K562 (cell line): ENCODE measurements around the gene CLNK. TPM values are rescaled to one million over a fixed set of nuclear protein-coding genes. Genes with fewer than 3 reads are reported as not detected.

Experiments
- CBFA2T2 ChIP-seq: fragments of 450-650 bp; conservative IDR thresholded peaks from 2 replicates; pipeline ENCODE4 v1.6.1; 2017; ENCODE audit warnings: mild to moderate bottlenecking
- CBX8 ChIP-seq: fragments of 200-600 bp; sonication (generic); IDR thresholded peaks from 2 replicates; pipeline ENCODE4 v1.6.1; 2012; ENCODE audit warnings: borderline replicate concordance, mixed run types, low read depth, mild to moderate bottlenecking, moderate library complexity, mixed read lengths, low read length, control low read depth, inconsistent platforms; ENCODE audit not compliant: poor library complexity, severe bottlenecking; ENCODE audit errors: extremely low read depth
- CCNT2 ChIP-seq: IDR thresholded peaks from 2 replicates; pipeline ENCODE4 v1.6.1; 2011; ENCODE audit warnings: borderline replicate concordance, low read depth, mild to moderate bottlenecking, moderate library complexity, mixed read lengths, low read length; ENCODE audit not compliant: insufficient read length; ENCODE audit errors: extremely low read depth
- GTF2E2 ChIP-seq: fragments of 200-800 bp; sonication (Bioruptor generic); IDR thresholded peaks from 2 replicates; pipeline ENCODE4 v1.6.1; 2016; ENCODE audit warnings: missing genetic modification characterization, missing compliant biosample characterization
- HOMEZ ChIP-seq: fragments of 250-450 bp; sonication (Bioruptor Pico); IDR thresholded peaks from 2 replicates; pipeline ENCODE4 v1.4.0; 2020; ENCODE audit warnings: mild to moderate bottlenecking, moderate library complexity
- IRF2 ChIP-seq: sonication (generic); formaldehyde crosslinking; IDR thresholded peaks from 2 replicates; pipeline ENCODE4 v1.8.1; 2022; ENCODE audit warnings: mild to moderate bottlenecking, missing genetic modification reagents
- MEIS2 ChIP-seq: fragments of 450-650 bp; IDR thresholded peaks from 2 replicates; pipeline ENCODE4 v1.6.1; 2014; ENCODE audit warnings: mild to moderate bottlenecking; ENCODE audit not compliant: partially characterized antibody
- NFIX ChIP-seq: fragments of 250-450 bp; sonication (Bioruptor Pico); IDR thresholded peaks from 2 replicates; pipeline ENCODE4 v1.4.0; 2020; ENCODE audit warnings: low read depth, mild to moderate bottlenecking, moderate library complexity
- NONO ChIP-seq, 2 experiments: fragments of 200-400 bp in 1 of 2; fragments of 450-650 bp in 1 of 2; formaldehyde crosslinking in 1 of 2; IDR thresholded peaks; 2 replicates each; pipeline ENCODE4 v1.6.1; 2017; ENCODE audit warnings: low read depth in 2 of 2, mild to moderate bottlenecking in 2 of 2, moderate library complexity in 2 of 2, low read length in 1 of 2
- PBX2 ChIP-seq, 2 experiments: IDR thresholded peaks in 1 of 2; conservative IDR thresholded peaks in 1 of 2; 2 replicates each; pipeline ENCODE4 v1.6.1; 2016; ENCODE audit warnings: low read depth in 2 of 2, mild to moderate bottlenecking in 1 of 2, missing compliant biosample characterization in 1 of 2, missing genetic modification characterization in 1 of 2, moderate library complexity in 1 of 2
- RBM22 ChIP-seq: fragments of 200-400 bp; formaldehyde crosslinking; IDR thresholded peaks from 2 replicates; pipeline ENCODE4 v1.6.1; 2018; ENCODE audit warnings: low read length, low read depth; ENCODE audit not compliant: poor library complexity, severe bottlenecking
- SIN3B ChIP-seq: fragments of 450-650 bp; IDR thresholded peaks from 2 replicates; pipeline ENCODE4 v1.6.1; 2017; ENCODE audit warnings: low read depth, mild to moderate bottlenecking, moderate library complexity
- SMARCE1 ChIP-seq: fragments of 450-650 bp; IDR thresholded peaks from 2 replicates; pipeline ENCODE4 v1.7.1; 2016; ENCODE audit warnings: mild to moderate bottlenecking
- TAL1 ChIP-seq: fragments of 450-650 bp; IDR thresholded peaks from 2 replicates; pipeline ENCODE4 v1.6.1; 2016; ENCODE audit warnings: mild to moderate bottlenecking
- USF2 ChIP-seq: sonication (generic); formaldehyde crosslinking; IDR thresholded peaks from 2 replicates; pipeline ENCODE4 v1.5.0; 2020; ENCODE audit warnings: missing genetic modification reagents
- ZBTB12 ChIP-seq: fragments of 250-450 bp; sonication (Bioruptor Pico); IDR thresholded peaks from 2 replicates; pipeline ENCODE4 v1.4.0; 2020
- ZBTB33 ChIP-seq: sonication (generic); formaldehyde crosslinking; IDR thresholded peaks from 2 replicates; pipeline ENCODE4 v1.8.1; 2023; ENCODE audit warnings: mild to moderate bottlenecking, missing genetic modification reagents
- polyA plus RNA-seq, 8 experiments: library from polyadenylated mRNA; depleted of rRNA in 4 of 8; stranded (reverse) in 5 of 8; unstranded in 3 of 8; fragments of >200 nt; fragmentation: Nextera tagmentation in 2 of 8; fragmentation: Illumina TruSeq in 1 of 8; extraction: Ambion mirVana in 2 of 8; extraction: Trizol in 1 of 8; gene quantifications; 2 replicates each; pipeline versions ENCODE4 v1.2.1 to v1.2.3, GENCODE V29; 2011 to 2014; ENCODE audit warnings: inconsistent platforms in 1 of 8, missing spikeins in 1 of 8
- total RNA-seq, 7 experiments: library from RNA; depleted of rRNA in 6 of 7; stranded (reverse); fragments of >200 nt in 6 of 7; fragmentation: Illumina TruSeq in 2 of 7; extraction: Trizol in 2 of 7; gene quantifications; 2 replicates each; pipeline versions ENCODE4 v1.2.1 to v1.2.3, GENCODE V29; 2011 to 2021; ENCODE audit warnings: low replicate concordance in 1 of 7

Gene CLNK
- total and polyA plus RNA-seq, 9 of the 15 experiments (the other 6 are each of a cell fraction or from before 2014, with no cell fraction given), result not detected

- TF ChIP-seq ZBTB12 (CRISPR knock-in tag), result peak; percentile 39; the same call in 1 of the 2 replicates
- TF ChIP-seq ZBTB33 (CRISPR knock-in tag), result no peak
- no peak for TF ChIP-seq SIN3B
- no peak for TF ChIP-seq NFIX
- TF ChIP-seq RBM22, result no peak
- no peak for TF ChIP-seq CBX8
- TF ChIP-seq IRF2, result no peak
- TF ChIP-seq TAL1, result peak; percentile 61
- TF ChIP-seq USF2 (CRISPR knock-in tag), result no peak
- peak; percentile 54 for TF ChIP-seq CBFA2T2
- TF ChIP-seq MEIS2, result peak; percentile 87
- no peak for TF ChIP-seq HOMEZ (CRISPR knock-in tag)
- no peak for TF ChIP-seq NONO (IDR thresholded peaks at IDR 0.05; ENCODE audit: low read depth in 2 of 2, low read length in 1 of 2)
- no peak for TF ChIP-seq PBX2 (CRISPR knock-in tag; IDR thresholded peaks at IDR 0.05; ENCODE audit: low read depth)
- peak; percentile 91 for TF ChIP-seq PBX2 (tag; conservative IDR thresholded peaks at IDR 0.05; ENCODE audit: low read depth)
- TF ChIP-seq CCNT2, result peak; percentile 25
- TF ChIP-seq GTF2E2 (tag), result no peak
- TF ChIP-seq SMARCE1, result peak; percentile 39; the same call in 1 of the 2 replicates
These were observed 21.6 kb downstream of the CLNK start (continued) for GRCh38 chr4:10662937-10663336.
